ENCODE data around the gene TIMM50. TPM values are rescaled to one million over a fixed set of nuclear protein-coding genes. Genes with fewer than 3 reads are reported as not detected.

TIMM50 gene
- total RNA-seq, 2 experiments from 2014 or later: 135 to 144 TPM

- CTCF ChIA-PET: interaction anchor here (0.9 to 1.3 kb wide), 3 partner anchors 12 to 369 kb away, joined by 3 to 5 read pairs (median 4); partner anchors contain the start of gene EID2B
- POLR2A ChIA-PET: no interaction called here
Observed at GRCh38 chr19:39514840-39515550, 34.4 kb downstream of the TIMM50 start, which contains the start of gene SELENOV. TSS of gene SELENOV (plus strand) at chr19:39515139. CDS start at chr19:39515213, 74 bp downstream.

GRCh38 chr19:39515551-39516191 lies 35.0 kb downstream of the TIMM50 start:
- ChIA-PET POLR2A (no interaction called here), CTCF (no interaction called here)

GRCh38 chr19:39516270-39516669 lies 35.6 kb downstream of the TIMM50 start:
- CTCF ChIA-PET: interaction anchor here (0.7 kb wide), 1 partner anchor 158 kb away, joined by 3 read pairs; no protein-coding TSS in a partner anchor
- POLR2A ChIA-PET: no interaction called here

- POLR2A ChIA-PET: interaction anchor here (0.7 kb wide), 1 partner anchor 92 kb away, joined by 5 read pairs; no protein-coding TSS in a partner anchor
- CTCF ChIA-PET: interaction anchor here (0.7 kb wide), 1 partner anchor 235 kb away, joined by 3 read pairs; no protein-coding TSS in a partner anchor
Observed at GRCh38 chr19:39517432-39517831, 36.8 kb downstream of the TIMM50 start.

GRCh38 chr19:39518458-39518857 lies 37.8 kb downstream of the TIMM50 start:
- CTCF ChIA-PET: interaction anchor here (0.6 kb wide), 1 partner anchor 33 kb away, joined by 3 read pairs; no protein-coding TSS in a partner anchor
- POLR2A ChIA-PET: interaction anchor here (0.6 kb wide), 2 partner anchors 395 to 1813 kb away, joined by 4 to 9 read pairs; no protein-coding TSS in a partner anchor

GRCh38 chr19:39518975-39519374 lies 38.3 kb downstream of the TIMM50 start:
- CTCF ChIA-PET: interaction anchor here (0.6 kb wide), 1 partner anchor 33 kb away, joined by 3 read pairs; no protein-coding TSS in a partner anchor
- POLR2A ChIA-PET: interaction anchor here (0.6 kb wide), 2 partner anchors 395 to 1812 kb away, joined by 4 to 9 read pairs; no protein-coding TSS in a partner anchor

GRCh38 chr19:39520541-39521484 lies 40.2 kb downstream of the TIMM50 start:
- ChIA-PET CTCF (no interaction called here), POLR2A (interaction anchor here (0.6 kb wide), 1 partner anchor 81 kb away, joined by 3 read pairs; no protein-coding TSS in a partner anchor)

- POLR2A ChIA-PET: no interaction called here
Observed at GRCh38 chr19:39524495-39524894, 43.9 kb downstream of the TIMM50 start.

GRCh38 chr19:39525205-39525604 lies 44.6 kb downstream of the TIMM50 start:
- ChIA-PET CTCF (interaction anchor here (0.7 to 1.0 kb wide), 3 partner anchors 9 to 359 kb away, joined by 3 read pairs; no protein-coding TSS in a partner anchor), POLR2A (no interaction called here)

More at GRCh38 chr19:39524495-39524894, 43.9 kb downstream of the TIMM50 start:
- CTCF ChIA-PET: interaction anchor here (1.0 to 1.6 kb wide), 2 partner anchors 15 to 50 kb away, joined by 3 read pairs; partner anchors contain the start of gene EID2

- CTCF ChIA-PET: interaction anchor here (0.9 to 3.0 kb wide), 12 partner anchors 13 to 134 kb away, joined by 3 to 16 read pairs (median 4); partner anchors contain the start of genes DLL3 and SUPT5H
- POLR2A ChIA-PET: interaction anchor here (0.9 to 2.0 kb wide), 2 partner anchors 96 to 130 kb away, joined by 3 to 7 read pairs; partner anchors contain the start of gene RPS16
Observed at GRCh38 chr19:39531834-39532232, 51.2 kb downstream of the TIMM50 start.

GRCh38 chr19:39532233-39533002 lies 51.8 kb downstream of the TIMM50 start, which contains the start of gene EID2B:
TSS of gene EID2B (minus strand) at chr19:39532852. CDS start at chr19:39532802, 50 bp downstream.
- ChIA-PET CTCF (interaction anchor here (0.9 to 3.1 kb wide), 22 partner anchors 9 to 173 kb away, joined by 3 to 21 read pairs (median 4); partner anchors contain the start of genes DLL3 and SUPT5H), POLR2A (interaction anchor here (0.7 to 2.0 kb wide), 5 partner anchors 34 to 131 kb away, joined by 3 to 7 read pairs (median 3); partner anchors contain the start of genes RPS16, TIMM50 and ZFP36)

GRCh38 chr19:39533003-39533512 lies 52.4 kb downstream of the TIMM50 start:
- ChIA-PET POLR2A (interaction anchor here (0.5 to 2.0 kb wide), 5 partner anchors 52 to 1625 kb away, joined by 3 to 7 read pairs (median 3); partner anchors contain the start of genes RPS16, TIMM50 and ZFP36), CTCF (interaction anchor here (0.9 to 3.1 kb wide), 21 partner anchors 10 to 172 kb away, joined by 3 to 21 read pairs (median 4); partner anchors contain the start of genes DLL3 and SUPT5H)

- ChIA-PET CTCF (interaction anchor here (0.6 to 3.1 kb wide), 10 partner anchors 8 to 100 kb away, joined by 3 to 21 read pairs (median 4); partner anchors contain the start of gene SUPT5H), POLR2A (no interaction called here)
Observed at GRCh38 chr19:39533791-39534190, 53.2 kb downstream of the TIMM50 start.

GRCh38 chr19:39539165-39539517 lies 58.5 kb downstream of the TIMM50 start:
- POLR2A ChIA-PET: interaction anchor here (0.6 to 1.8 kb wide), 3 partner anchors 103 to 1725 kb away, joined by 3 to 7 read pairs (median 5); partner anchors contain the start of genes HNRNPUL1, MED29, PAF1 and RPS16
- CTCF ChIA-PET: interaction anchor here (0.7 to 1.5 kb wide), 6 partner anchors 15 to 135 kb away, joined by 3 to 5 read pairs (median 3); partner anchors contain the start of gene RPS16

- ChIA-PET POLR2A (interaction anchor here (0.6 to 1.8 kb wide), 3 partner anchors 104 to 1724 kb away, joined by 3 to 7 read pairs (median 5); partner anchors contain the start of genes HNRNPUL1, MED29, PAF1 and RPS16), CTCF (interaction anchor here (0.7 to 1.5 kb wide), 9 partner anchors 14 to 135 kb away, joined by 3 to 5 read pairs (median 3); partner anchors contain the start of genes PLEKHG2 and RPS16)
Observed at GRCh38 chr19:39539518-39540332, 59.1 kb downstream of the TIMM50 start, which contains the start of gene EID2. TSS of gene EID2 (minus strand) at chr19:39540161. CDS start at chr19:39540079, 82 bp downstream.

- ChIA-PET CTCF (interaction anchor here (0.7 to 1.2 kb wide), 5 partner anchors 14 to 135 kb away, joined by 3 to 4 read pairs (median 3); partner anchors contain the start of gene PLEKHG2), POLR2A (interaction anchor here (1.8 kb wide), 1 partner anchor 149 kb away, joined by 5 read pairs; the partner anchor contains the start of genes MED29 and PAF1)
Observed at GRCh38 chr19:39540333-39540673, 59.7 kb downstream of the TIMM50 start.

Measured in activated CD8-positive, alpha-beta memory T cell treated with anti-CD3 and anti-CD28 coated beads for 36 hours (primary cell).